Measurements from ENCODE around the gene ACOT11.

DNA sequence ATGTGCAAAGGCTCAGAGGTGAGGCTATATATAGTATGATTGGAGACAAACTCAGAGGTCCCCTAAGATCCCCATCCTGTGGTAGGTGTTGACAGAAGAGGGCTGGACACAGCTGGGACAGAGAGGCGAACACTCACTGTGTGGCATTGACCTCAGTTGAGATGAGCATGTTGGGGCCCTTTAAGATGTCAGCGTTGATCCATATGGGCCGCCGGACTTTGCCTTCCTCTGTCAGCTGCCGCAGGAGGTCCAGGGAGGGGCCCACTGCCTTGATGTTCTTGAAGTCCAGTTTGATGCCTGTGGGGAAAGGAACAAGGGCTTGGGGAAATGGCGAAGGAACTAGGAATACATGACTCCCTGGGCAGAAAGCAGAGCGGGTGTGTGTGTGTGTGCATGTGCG is 66.5 kb downstream of the ACOT11 start:
- TF ChIP-seq, protein P1, sequence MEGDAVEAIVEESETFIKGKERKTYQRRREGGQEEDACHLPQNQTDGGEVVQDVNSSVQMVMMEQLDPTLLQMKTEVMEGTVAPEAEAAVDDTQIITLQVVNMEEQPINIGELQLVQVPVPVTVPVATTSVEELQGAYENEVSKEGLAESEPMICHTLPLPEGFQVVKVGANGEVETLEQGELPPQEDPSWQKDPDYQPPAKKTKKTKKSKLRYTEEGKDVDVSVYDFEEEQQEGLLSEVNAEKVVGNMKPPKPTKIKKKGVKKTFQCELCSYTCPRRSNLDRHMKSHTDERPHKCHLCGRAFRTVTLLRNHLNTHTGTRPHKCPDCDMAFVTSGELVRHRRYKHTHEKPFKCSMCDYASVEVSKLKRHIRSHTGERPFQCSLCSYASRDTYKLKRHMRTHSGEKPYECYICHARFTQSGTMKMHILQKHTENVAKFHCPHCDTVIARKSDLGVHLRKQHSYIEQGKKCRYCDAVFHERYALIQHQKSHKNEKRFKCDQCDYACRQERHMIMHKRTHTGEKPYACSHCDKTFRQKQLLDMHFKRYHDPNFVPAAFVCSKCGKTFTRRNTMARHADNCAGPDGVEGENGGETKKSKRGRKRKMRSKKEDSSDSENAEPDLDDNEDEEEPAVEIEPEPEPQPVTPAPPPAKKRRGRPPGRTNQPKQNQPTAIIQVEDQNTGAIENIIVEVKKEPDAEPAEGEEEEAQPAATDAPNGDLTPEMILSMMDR (IDR thresholded peaks at IDR 0.05) = no peak
- no peak for TF ChIP-seq POLR2A (IDR thresholded peaks at IDR 0.05)
- no peak for TF ChIP-seq EP300 (IDR thresholded peaks at IDR 0.05)
- TF ChIP-seq POLR2AphosphoS5 (IDR thresholded peaks at IDR 0.05) = no peak

Data from sigmoid colon (tissue), 4 donors.